ENCODE data around the gene AFAP1. TPM values are rescaled to one million over a fixed set of nuclear protein-coding genes. Genes with fewer than 3 reads are reported as not detected.

AFAP1 gene
- total RNA-seq, 1 experiment from 2014 or later = 23.6 TPM

- TF ChIP-seq KAT7 (CRISPR knock-in tag; IDR thresholded peaks at IDR 0.05; ENCODE audit: borderline replicate concordance) (no peak), RORB (CRISPR knock-in tag; IDR thresholded peaks at IDR 0.05) (no peak), FOXK1 (CRISPR knock-in tag; IDR thresholded peaks at IDR 0.05) (no peak), IRF1 (CRISPR knock-in tag; IDR thresholded peaks at IDR 0.05) (no peak), ERG (CRISPR knock-in tag; IDR thresholded peaks at IDR 0.05) (no peak)
These were observed 65.8 kb downstream of the AFAP1 start (continued) for GRCh38 chr4:7873881-7874280.

- no peak for ATAC-seq
- ChIA-PET CTCF (interaction anchor here (1.6 kb wide), 1 partner anchor 68 kb away, joined by 7 read pairs; no protein-coding TSS in a partner anchor), POLR2A (no interaction called here)
- H3K27ac Mint-ChIP-seq = no peak overlapping the region
- peaks cover 29% of the 10 kb centered on the region for H3K4me1 Mint-ChIP-seq
- no peak for DNase-seq (ENCODE audit: low spot score)
- H3K4me3 Mint-ChIP-seq = no peak overlapping the region
- H3K36me3 Mint-ChIP-seq = peaks cover 52% of the 10 kb centered on the region
- H3K27me3 Mint-ChIP-seq (ENCODE audit: low read depth) = no peaks in the 10 kb centered on the region
- peaks cover 33% of the 10 kb centered on the region for H3K9me3 Mint-ChIP-seq
- TF ChIP-seq ESRRA (CRISPR knock-in tag; IDR thresholded peaks at IDR 0.05; ENCODE audit: borderline replicate concordance) (no peak), ZNF532 (CRISPR knock-in tag; IDR thresholded peaks at IDR 0.05; ENCODE audit: borderline replicate concordance) (no peak), AR (CRISPR knock-in tag; IDR thresholded peaks at IDR 0.05) (no peak), NR2C2 (CRISPR knock-in tag; IDR thresholded peaks at IDR 0.05) (no peak), FOXP4 (CRISPR knock-in tag; IDR thresholded peaks at IDR 0.05) (no peak), CBFB (CRISPR knock-in tag; IDR thresholded peaks at IDR 0.05; ENCODE audit: low read depth) (no peak), FOXP1 (CRISPR knock-in tag; IDR thresholded peaks at IDR 0.05; ENCODE audit: borderline replicate concordance) (no peak), ZNF138 (CRISPR knock-in tag; conservative IDR thresholded peaks at IDR 0.05) (no peak), NR3C1 (CRISPR knock-in tag; conservative IDR thresholded peaks at IDR 0.05; ENCODE audit: low read depth) (no peak), ZNF512 (CRISPR knock-in tag; IDR thresholded peaks at IDR 0.05; ENCODE audit: borderline replicate concordance) (no peak), ZBTB21 (CRISPR knock-in tag; IDR thresholded peaks at IDR 0.05; ENCODE audit: borderline replicate concordance) (no peak), CTCF (IDR thresholded peaks at IDR 0.05) (no peak), E2F1 (CRISPR knock-in tag; IDR thresholded peaks at IDR 0.05) (no peak), USF2 (CRISPR knock-in tag; IDR thresholded peaks at IDR 0.05) (no peak)
These were observed 67.3 kb downstream of the AFAP1 start for GRCh38 chr4:7872264-7872771.
